IMR-90 (cell line): ENCODE data around the gene COLGALT1. TPM values are rescaled to one million over a fixed set of nuclear protein-coding genes. Genes with fewer than 3 reads are reported as not detected.

Experiments used
- ATAC-seq: fragments of 200-7000 bp; cut with Tn5 transposase; 2 replicates; pipeline ENCODE4 v1.9.1; 2020; ENCODE audit warnings: low read depth, mild to moderate bottlenecking, moderate library complexity
- BruUV-seq: library from RNA; stranded (reverse); fragments of 400-500 nt; replicated peaks from 2 replicates; lab custom pipeline; 2021; lab: Mats Ljungman, UMichigan
- CTCF ChIA-PET: fragments of 300-600 bp; formaldehyde crosslinking; extraction: SDS; loops from one replicate; lab custom pipeline; 2021; ENCODE audit warnings: antibody characterized with exemption; lab: Yijun Ruan, JAX
- POLR2A ChIA-PET: fragments of 300-600 bp; sonication (Branson Sonifier 250); formaldehyde crosslinking; loops from one replicate; lab custom pipeline; 2022; ENCODE audit warnings: antibody characterized with exemption; ENCODE audit not compliant: unreplicated experiment; lab: Charles Lee
- DNase-seq: peaks from one replicate; pipeline ENCODE4 v3.0.0; 2013
- H2AFZ ChIP-seq: replicated peaks from 2 replicates; pipeline ENCODE3; 2013; ENCODE audit warnings: low read length, mild to moderate bottlenecking; ENCODE audit not compliant: poor library complexity
- H2AK5ac ChIP-seq: 2 replicates; pipeline ENCODE4 v1.6.1; 2013; ENCODE audit warnings: low read depth, low read length, inconsistent platforms
- H2AK9ac ChIP-seq: replicated peaks from 2 replicates; pipeline ENCODE3; 2013; ENCODE audit warnings: mild to moderate bottlenecking, low read depth, low read length, moderate library complexity; ENCODE audit not compliant: poor library complexity
- H2BK120ac ChIP-seq: 2 replicates; pipeline ENCODE4 v1.6.1; 2013; ENCODE audit warnings: low read depth, low read length, inconsistent platforms
- H2BK15ac ChIP-seq: 3 replicates; pipeline ENCODE4 v1.6.1; 2013; ENCODE audit warnings: low read depth, low read length, inconsistent platforms
- H2BK20ac ChIP-seq: 2 replicates; pipeline ENCODE4 v1.6.1; 2013; ENCODE audit warnings: low read depth, mild to moderate bottlenecking, inconsistent platforms, low read length, moderate library complexity
- H2BK5ac ChIP-seq: 2 replicates; pipeline ENCODE4 v1.6.1; 2013; ENCODE audit warnings: mild to moderate bottlenecking, low read depth, low read length, inconsistent platforms; ENCODE audit not compliant: poor library complexity, severe bottlenecking
- H3K14ac ChIP-seq: replicated peaks from 2 replicates; pipeline ENCODE4 v1.6.1; 2013; ENCODE audit warnings: low read depth, low read length, inconsistent platforms
- H3K18ac ChIP-seq: 2 replicates; pipeline ENCODE4 v1.6.1; 2013; ENCODE audit warnings: low read depth, low read length, control low read depth
- H3K23ac ChIP-seq: 2 replicates; pipeline ENCODE4 v1.6.1; 2013; ENCODE audit warnings: low read depth, low read length, inconsistent platforms
- H3K27ac ChIP-seq: 2 replicates; pipeline ENCODE4 v1.5.1; 2013; ENCODE audit warnings: mild to moderate bottlenecking, control low read depth, low read length; ENCODE audit not compliant: insufficient read depth
- H3K27me3 ChIP-seq: 2 replicates; pipeline ENCODE4 v1.6.1; 2013; ENCODE audit warnings: low read length; ENCODE audit not compliant: control insufficient read depth, insufficient read depth
- H3K36me3 ChIP-seq: 2 replicates; pipeline ENCODE4 v1.6.1; 2013; ENCODE audit warnings: low read length, mixed read lengths; ENCODE audit not compliant: control insufficient read depth, insufficient read depth
- H3K4ac ChIP-seq: 2 replicates; pipeline ENCODE4 v1.6.1; 2013; ENCODE audit warnings: low read depth, low read length, inconsistent platforms
- H3K4me1 ChIP-seq: 2 replicates; pipeline ENCODE4 v1.6.1; 2013; ENCODE audit warnings: low read length, mixed read lengths; ENCODE audit not compliant: control insufficient read depth, insufficient read depth
- H3K4me2 ChIP-seq: 2 replicates; pipeline ENCODE4 v1.6.1; 2013; ENCODE audit warnings: low read depth, mild to moderate bottlenecking, control low read depth, low read length, moderate library complexity
- H3K4me3 ChIP-seq: 2 replicates; pipeline ENCODE4 v1.5.1; 2013; ENCODE audit warnings: low read depth, mild to moderate bottlenecking, control low read depth, low read length, moderate library complexity; ENCODE audit not compliant: insufficient read depth
- H3K56ac ChIP-seq: 2 replicates; pipeline ENCODE4 v1.6.1; 2013; ENCODE audit warnings: low read length, inconsistent platforms; ENCODE audit not compliant: insufficient read depth; ENCODE audit errors: extremely low read depth
- H3K79me1 ChIP-seq, 2 experiments: 2 replicates each; pipeline ENCODE4 v1.6.1; 2013; ENCODE audit warnings: low read length in 2 of 2, inconsistent platforms in 1 of 2, low read depth in 1 of 2
- H3K9ac ChIP-seq: 2 replicates; pipeline ENCODE4 v1.6.1; 2013; ENCODE audit warnings: low read depth, low read length, control low read depth
- H3K9me1 ChIP-seq: 2 replicates; pipeline ENCODE4 v1.6.1; 2013; ENCODE audit warnings: low read length, inconsistent platforms; ENCODE audit not compliant: insufficient read depth
- H3K9me3 ChIP-seq: 2 replicates; pipeline ENCODE4 v1.6.1; 2013; ENCODE audit warnings: low read length; ENCODE audit not compliant: control insufficient read depth, insufficient read depth
- H4K20me1 ChIP-seq: 2 replicates; pipeline ENCODE4 v1.6.1; 2013; ENCODE audit warnings: low read length, inconsistent platforms; ENCODE audit not compliant: insufficient read depth
- H4K5ac ChIP-seq: 2 replicates; pipeline ENCODE4 v1.6.1; 2013; ENCODE audit warnings: mild to moderate bottlenecking, low read depth, low read length, control low read depth
- H4K8ac ChIP-seq, 2 experiments: 2 replicates each; pipeline ENCODE4 v1.6.1; 2013; ENCODE audit warnings: low read depth in 2 of 2, low read length in 2 of 2, control low read depth in 1 of 2, inconsistent platforms in 1 of 2
- H4K91ac ChIP-seq: 2 replicates; pipeline ENCODE4 v1.6.1; 2013; ENCODE audit warnings: low read depth, low read length, inconsistent platforms; ENCODE audit not compliant: insufficient read depth
- BHLHE40 ChIP-seq: fragments of 150-350 bp; IDR thresholded peaks from 2 replicates; pipeline ENCODE4 v1.6.1; 2016; ENCODE audit warnings: mild to moderate bottlenecking, low read depth, low read length
- CEBPB ChIP-seq: IDR thresholded peaks from 2 replicates; pipeline ENCODE4 v1.6.1; 2012; ENCODE audit warnings: low read depth, low read length, improper control_type of control experiment
- CHD1 ChIP-seq: IDR thresholded peaks from 2 replicates; pipeline ENCODE4 v1.6.1; 2012; ENCODE audit warnings: low read depth, low read length, improper control_type of control experiment
- FOS ChIP-seq: fragments of 150-350 bp; IDR thresholded peaks from 2 replicates; pipeline ENCODE4 v1.6.1; 2016; ENCODE audit warnings: low read depth, low read length
- MAFK ChIP-seq: IDR thresholded peaks from 2 replicates; pipeline ENCODE4 v1.6.1; 2012; ENCODE audit warnings: low read depth, low read length, improper control_type of control experiment
- MAZ ChIP-seq: IDR thresholded peaks from 2 replicates; pipeline ENCODE4 v1.6.1; 2012; ENCODE audit warnings: low read depth, mild to moderate bottlenecking, low read length, improper control_type of control experiment, moderate library complexity, borderline replicate concordance
- MXI1 ChIP-seq: IDR thresholded peaks from 2 replicates; pipeline ENCODE4 v1.6.1; 2012; ENCODE audit warnings: low read depth, mild to moderate bottlenecking, low read length, moderate library complexity, borderline replicate concordance
- RCOR1 ChIP-seq: IDR thresholded peaks from 2 replicates; pipeline ENCODE4 v1.6.1; 2012; ENCODE audit warnings: mild to moderate bottlenecking, low read length, improper control_type of control experiment; ENCODE audit not compliant: insufficient replicate concordance
- SMC3 ChIP-seq: fragments of 150-350 bp; IDR thresholded peaks from 2 replicates; pipeline ENCODE4 v1.6.1; 2016; ENCODE audit warnings: low read depth, mild to moderate bottlenecking, antibody characterized with exemption, low read length, moderate library complexity
- WGBS, 2 experiments: methylation state at CpG; one replicate each; pipeline versions ENCODE4 v1.1.5 to v1.1.7; 2013; ENCODE audit warnings: missing lambda C conversion rate in 2 of 2; ENCODE audit not compliant: insufficient read length in 1 of 2; ENCODE audit errors: extremely low coverage in 2 of 2; 5-methylcytosine and 5-hydroxymethylcytosine counted together
- dilution Hi-C: fragments of 300-500 bp; cut with HindIII; formaldehyde crosslinking; loops from one replicate; pipeline ENCODE4 v1.14.3; 2018; ENCODE audit warnings: low sequenced_read_pairs; ENCODE audit not compliant: unreplicated experiment
- in situ Hi-C: fragments of 300-500 bp; cut with MboI; formaldehyde crosslinking; loops from 3 replicates; pipeline ENCODE4 v1.14.3; 2019; ENCODE audit warnings: low sequenced_read_pairs, inconsistent platforms, mixed read lengths
- intact Hi-C: fragments of 100-400 bp; cut with micrococcal nuclease; formaldehyde crosslinking; loops from 2 replicates; pipeline ENCODE4 v1.10.0; 2022
- polyA plus RNA-seq, 3 experiments: library from polyadenylated mRNA; depleted of rRNA; stranded (reverse); fragments of >200 nt; gene quantifications; 2 replicates each; pipeline ENCODE4 v1.2.3, GENCODE V29; 2012; ENCODE audit warnings: low replicate concordance in 1 of 3
- total RNA-seq: library from RNA; depleted of rRNA; stranded (reverse); fragments of >200 nt; gene quantifications from 2 replicates; pipeline ENCODE4 v1.2.3, GENCODE V29; 2012

Gene COLGALT1
- total and polyA plus RNA-seq, 2 of the 4 experiments (the other 2 are of a cell fraction) = 77.1 to 117 TPM

- Histone ChIP-seq H2AK9ac (no peak overlapping the region), H3K14ac (no peak overlapping the region), H4K91ac (no peak overlapping the region), H2BK20ac (no peak overlapping the region), H3K18ac (no peak overlapping the region), H3K79me1 (no peaks in the 10 kb centered on the region), H3K23ac (no peak overlapping the region), H2BK15ac (no peak overlapping the region), H3K27me3 (peaks cover 3% of the 10 kb centered on the region; the same call in 1 of the 2 replicates), H2AFZ (no peak overlapping the region), H3K27ac (no peak overlapping the region), H4K8ac (no peak overlapping the region), H3K9ac (no peak overlapping the region), H3K36me3 (no peaks in the 10 kb centered on the region), H2BK120ac (no peak overlapping the region), H4K5ac (no peak overlapping the region), H2AK5ac (no peak overlapping the region), H3K4me3 (no peak overlapping the region), H3K4me1 (no peaks in the 10 kb centered on the region), H4K20me1 (no peaks in the 10 kb centered on the region), H3K56ac (no peak overlapping the region), H3K9me3 (peaks cover 5% of the 10 kb centered on the region), H3K4me2 (no peak overlapping the region), H2BK5ac (no peak overlapping the region), H3K9me1 (no peaks in the 10 kb centered on the region), H3K4ac (no peak overlapping the region)
- dilution Hi-C loops = no loop called here
- ChIA-PET POLR2A (interaction anchor here (0.6 kb wide), 1 partner anchor 44 kb away, joined by 3 read pairs; no protein-coding TSS in a partner anchor), CTCF (no interaction called here)
- intact Hi-C loops = no loop called here
- no peak for ATAC-seq
- no TSS peak for BruUV-seq
- TF ChIP-seq CEBPB (no peak), SMC3 (no peak), MAZ (no peak), RCOR1 (no peak), FOS (no peak), BHLHE40 (no peak), MXI1 (no peak), CHD1 (no peak), MAFK (no peak)
- in situ Hi-C loops = no loop called here
- WGBS, 2 experiments = 85% methylated on average over 15 of the region's 31 CpGs; no CpG with 5 or more reads in 1 of the 2 experiments
- DNase-seq = no peak
Observed at GRCh38 chr19:17623224-17623935, 67.9 kb downstream of the COLGALT1 start.
